ENCODE data around the gene IL17RE. TPM values are rescaled to one million over a fixed set of nuclear protein-coding genes. Genes with fewer than 3 reads are reported as not detected.

The IL17RE gene
- total and polyA plus RNA-seq, 2 of the 13 experiments (the other 11 are each of a cell fraction or from before 2014, with no cell fraction given), result 14.5 to 24.1 TPM

- TF ChIP-seq, protein P1, sequence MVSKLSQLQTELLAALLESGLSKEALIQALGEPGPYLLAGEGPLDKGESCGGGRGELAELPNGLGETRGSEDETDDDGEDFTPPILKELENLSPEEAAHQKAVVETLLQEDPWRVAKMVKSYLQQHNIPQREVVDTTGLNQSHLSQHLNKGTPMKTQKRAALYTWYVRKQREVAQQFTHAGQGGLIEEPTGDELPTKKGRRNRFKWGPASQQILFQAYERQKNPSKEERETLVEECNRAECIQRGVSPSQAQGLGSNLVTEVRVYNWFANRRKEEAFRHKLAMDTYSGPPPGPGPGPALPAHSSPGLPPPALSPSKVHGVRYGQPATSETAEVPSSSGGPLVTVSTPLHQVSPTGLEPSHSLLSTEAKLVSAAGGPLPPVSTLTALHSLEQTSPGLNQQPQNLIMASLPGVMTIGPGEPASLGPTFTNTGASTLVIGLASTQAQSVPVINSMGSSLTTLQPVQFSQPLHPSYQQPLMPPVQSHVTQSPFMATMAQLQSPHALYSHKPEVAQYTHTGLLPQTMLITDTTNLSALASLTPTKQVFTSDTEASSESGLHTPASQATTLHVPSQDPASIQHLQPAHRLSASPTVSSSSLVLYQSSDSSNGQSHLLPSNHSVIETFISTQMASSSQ (IDR thresholded peaks at IDR 0.05; ENCODE audit: low read depth), result peak; percentile 97
- TF ChIP-seq, protein P1 (CRISPR knock-in tag; IDR thresholded peaks at IDR 0.05; ENCODE audit: borderline replicate concordance), result peak; percentile 98
- TF ChIP-seq GFI1 (CRISPR knock-in tag; IDR thresholded peaks at IDR 0.05; ENCODE audit: borderline replicate concordance) (peak; percentile 67), PHF20 (CRISPR knock-in tag; IDR thresholded peaks at IDR 0.05) (peak; percentile 22), ZFX (CRISPR knock-in tag; IDR thresholded peaks at IDR 0.05; ENCODE audit: low read depth) (peak; percentile 89), PPARG (CRISPR knock-in tag; conservative IDR thresholded peaks at IDR 0.05) (0 out of 2 replicates have a peak, but pooled peaks have one; percentile 30), ZNF788 (CRISPR knock-in tag; IDR thresholded peaks at IDR 0.05; ENCODE audit: borderline replicate concordance) (no peak), ZNF10 (CRISPR knock-in tag; IDR thresholded peaks at IDR 0.05; ENCODE audit: borderline replicate concordance, low read depth) (no peak), ZNF235 (CRISPR knock-in tag; IDR thresholded peaks at IDR 0.05; ENCODE audit: borderline replicate concordance) (no peak), HNF4G (IDR thresholded peaks at IDR 0.05; ENCODE audit: borderline replicate concordance, low read depth, low read length) (peak; percentile 62; the same call in 1 of the 2 replicates), HNF4G (CRISPR knock-in tag; IDR thresholded peaks at IDR 0.05; ENCODE audit: borderline replicate concordance, low read depth) (peak; percentile 67), ERF (CRISPR knock-in tag; IDR thresholded peaks at IDR 0.05) (peak; percentile 53), SIX1 (CRISPR knock-in tag; IDR thresholded peaks at IDR 0.05; ENCODE audit: borderline replicate concordance) (peak; percentile 38; the same call in 1 of the 2 replicates), BHLHE40 (IDR thresholded peaks at IDR 0.05; ENCODE audit: low read length) (peak; percentile 38; the same call in 1 of the 2 replicates), ASH2L (IDR thresholded peaks at IDR 0.05; ENCODE audit: insufficient read length, low read depth, low read length) (peak; percentile 94), SALL2 (CRISPR knock-in tag; IDR thresholded peaks at IDR 0.05) (no peak), ZNF816 (CRISPR knock-in tag; IDR thresholded peaks at IDR 0.05; ENCODE audit: borderline replicate concordance) (no peak), ZNF792 (CRISPR knock-in tag; IDR thresholded peaks at IDR 0.05) (0 out of 2 replicates have a peak, but pooled peaks have one; percentile 28), NFYB (CRISPR knock-in tag; IDR thresholded peaks at IDR 0.05) (0 out of 2 replicates have a peak, but pooled peaks have one; percentile 24), ZFY (CRISPR knock-in tag; IDR thresholded peaks at IDR 0.05) (peak; percentile 80), CBX5 (CRISPR knock-in tag; IDR thresholded peaks at IDR 0.05; ENCODE audit: borderline replicate concordance) (no peak), ZC3H13 (CRISPR knock-in tag; IDR thresholded peaks at IDR 0.05) (0 out of 2 replicates have a peak, but pooled peaks have one; percentile 14), MAZ (IDR thresholded peaks at IDR 0.05; ENCODE audit: borderline replicate concordance, low read depth, low read length) (no peak), MAZ (CRISPR knock-in tag; IDR thresholded peaks at IDR 0.05; ENCODE audit: low read depth) (no peak)
- TF ChIP-seq, protein P2, sequence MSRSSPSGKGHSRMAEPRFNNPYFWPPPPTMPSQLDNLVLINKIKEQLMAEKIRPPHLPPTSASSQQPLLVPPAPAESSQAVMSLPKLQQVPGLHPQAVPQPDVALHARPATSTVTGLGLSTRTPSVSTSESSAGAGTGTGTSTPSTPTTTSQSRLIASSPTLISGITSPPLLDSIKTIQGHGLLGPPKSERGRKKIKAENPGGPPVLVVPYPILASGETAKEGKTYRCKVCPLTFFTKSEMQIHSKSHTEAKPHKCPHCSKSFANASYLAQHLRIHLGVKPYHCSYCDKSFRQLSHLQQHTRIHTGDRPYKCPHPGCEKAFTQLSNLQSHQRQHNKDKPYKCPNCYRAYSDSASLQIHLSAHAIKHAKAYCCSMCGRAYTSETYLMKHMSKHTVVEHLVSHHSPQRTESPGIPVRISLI (CRISPR knock-in tag; IDR thresholded peaks at IDR 0.05; ENCODE audit: borderline replicate concordance), result peak; percentile 36; the same call in 1 of the 2 replicates
Observed at GRCh38 chr3:9897408-9898372, 5.0 kb upstream of the IL17RE start (continued).

Data from HepG2 (cell line).